Stimulated activated CD4-positive, alpha-beta T cell treated with anti-CD3 and anti-CD28 coated beads, Interleukin-2, amount 100 ng/mL, for 4 hours (primary cell): ENCODE data around the gene C11orf42.

Experiments used
- DNase-seq: peaks from one replicate; pipeline ENCODE4 v3.0.0-alpha.2; 2020; ENCODE audit warnings: low read depth

C11orf42 gene, protein sequence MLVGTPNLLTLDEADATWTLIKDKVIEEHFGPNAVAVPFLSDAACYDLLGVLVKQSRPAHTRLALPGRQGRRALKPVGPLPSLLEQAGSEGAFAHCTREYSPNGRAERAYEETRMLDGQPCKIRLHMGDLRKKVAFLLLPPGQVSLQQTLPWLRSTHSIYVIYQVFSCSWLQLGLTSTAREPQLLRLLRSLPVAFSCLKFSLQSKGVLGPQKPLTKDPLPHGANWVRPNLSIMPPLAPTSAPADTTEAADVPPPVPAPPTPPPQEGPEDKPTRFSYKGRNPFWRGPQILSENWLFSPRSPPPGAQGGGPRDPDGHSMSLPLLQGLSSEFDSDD

DNA sequence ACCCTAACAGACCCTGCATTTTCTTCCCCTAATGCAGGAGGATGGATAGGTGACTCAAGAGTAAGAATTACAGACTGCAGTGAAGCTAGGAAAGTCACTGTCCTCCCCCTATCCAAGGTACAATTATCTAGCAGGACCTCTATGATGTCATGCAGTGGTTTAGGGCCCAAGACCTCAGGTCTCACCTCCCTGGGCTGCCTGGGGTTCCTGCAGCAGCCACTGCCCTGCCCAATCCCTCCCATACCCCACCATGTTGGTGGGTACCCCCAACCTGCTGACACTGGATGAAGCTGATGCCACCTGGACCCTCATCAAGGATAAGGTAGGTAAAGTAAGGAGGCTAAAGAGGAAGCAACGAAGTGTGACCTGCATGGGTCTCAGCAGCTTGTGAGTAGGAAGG lies at the start of gene C11orf42:
Gene C11orf42, plus strand, starts transcription at position 192 of the 400 bp plus-strand sequence. Its CDS starts 59 bp downstream, at position 251.
- DNase-seq = no peak

DNA sequence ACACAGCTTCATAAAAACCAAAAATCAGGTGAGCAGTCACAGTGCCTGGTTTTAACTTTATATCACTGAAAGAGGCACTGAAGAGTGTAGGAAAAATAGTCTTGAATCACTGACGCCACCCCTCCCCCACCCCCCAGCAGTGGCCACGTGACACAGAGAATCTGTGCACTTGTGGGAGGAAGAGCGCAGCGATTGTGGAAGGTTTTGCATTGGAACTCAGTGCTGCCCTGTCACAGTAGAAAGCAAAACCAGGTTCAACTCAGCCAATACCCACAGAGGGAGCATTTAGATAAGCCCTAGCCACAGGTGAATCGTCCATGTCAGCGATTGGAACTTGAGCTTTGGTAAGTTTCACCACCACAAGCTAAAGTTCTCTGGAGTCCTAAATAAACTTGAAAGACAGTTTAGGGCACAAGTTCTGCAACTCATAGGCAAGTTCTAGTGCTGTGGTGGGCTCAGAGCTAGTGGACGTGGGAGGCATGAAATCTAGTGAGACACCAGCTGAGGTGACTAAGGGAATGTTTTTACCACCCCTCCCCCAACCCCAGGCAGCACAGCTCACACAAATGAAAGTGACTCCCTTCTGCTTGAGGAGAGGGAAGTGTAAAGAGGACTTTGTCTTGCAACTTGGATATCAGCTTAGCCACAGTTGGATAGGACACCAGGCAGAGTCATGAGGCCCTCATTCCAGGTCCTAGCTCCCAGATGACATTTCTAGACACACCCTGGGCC lies 48.6 kb upstream of the C11orf42 start:
- no peak for DNase-seq

DNA sequence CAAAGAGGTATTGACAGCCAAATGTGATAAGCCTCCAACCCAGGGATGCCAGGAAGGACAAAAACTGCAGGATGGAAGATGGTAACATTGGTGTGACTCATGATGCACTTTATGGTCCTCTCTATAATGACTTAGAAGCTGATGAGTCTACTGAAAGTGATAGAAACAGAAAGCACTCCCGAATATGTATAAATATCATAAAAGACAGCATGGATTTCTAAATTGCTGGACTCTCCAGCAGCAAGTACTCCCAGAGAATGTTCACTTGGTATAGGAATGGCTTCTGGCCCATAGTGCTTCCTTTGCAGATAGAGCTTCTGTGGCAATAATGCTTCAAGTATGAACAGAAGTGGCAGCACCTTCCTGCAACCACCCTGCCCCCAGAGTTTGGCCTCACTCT lies 35.1 kb upstream of the C11orf42 start, which contains the start of gene OR52B2:
Gene OR52B2, minus strand, starts transcription at position 101 of the 400 bp plus-strand sequence. Its CDS starts 0 bp downstream, at position 101.
- no peak for DNase-seq

DNA sequence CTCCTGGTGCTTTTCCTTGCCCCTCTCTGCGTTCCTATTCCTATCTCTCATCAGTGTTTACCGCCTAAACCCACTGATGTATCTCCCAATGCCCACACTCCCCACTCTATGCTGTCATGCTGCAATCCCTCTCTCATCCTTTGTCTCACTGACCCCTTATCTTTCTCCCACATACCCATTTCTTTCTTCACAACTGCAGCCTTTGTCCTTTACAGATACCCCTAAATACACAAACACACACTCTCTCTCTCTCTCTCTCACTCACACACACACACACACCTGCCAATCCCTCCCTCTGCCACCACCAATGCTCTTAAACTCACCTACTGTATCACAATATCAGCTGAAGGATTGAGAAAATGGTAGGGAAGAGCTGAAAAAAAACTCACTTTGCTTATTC lies 29.9 kb upstream of the C11orf42 start:
- DNase-seq = no peak

DNA sequence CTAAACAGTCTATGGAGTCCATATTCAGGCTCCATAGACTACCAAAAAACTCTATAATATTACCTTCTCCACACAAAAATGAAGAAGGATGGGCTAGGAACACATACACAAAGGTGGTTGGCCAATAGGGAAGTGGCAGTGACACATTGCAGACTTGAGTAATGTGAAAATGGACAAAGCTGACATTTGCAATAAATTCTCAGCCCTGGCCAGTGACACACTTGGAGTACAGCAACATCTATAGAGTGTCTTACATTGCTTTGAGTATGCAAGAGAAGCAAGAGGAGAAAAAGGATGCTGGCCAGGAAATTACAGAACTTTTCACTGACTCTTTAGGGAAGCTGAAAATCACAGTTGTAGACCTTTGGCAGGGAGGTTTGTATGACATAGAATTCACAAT lies 13.6 kb upstream of the C11orf42 start:
- DNase-seq = no peak

DNA sequence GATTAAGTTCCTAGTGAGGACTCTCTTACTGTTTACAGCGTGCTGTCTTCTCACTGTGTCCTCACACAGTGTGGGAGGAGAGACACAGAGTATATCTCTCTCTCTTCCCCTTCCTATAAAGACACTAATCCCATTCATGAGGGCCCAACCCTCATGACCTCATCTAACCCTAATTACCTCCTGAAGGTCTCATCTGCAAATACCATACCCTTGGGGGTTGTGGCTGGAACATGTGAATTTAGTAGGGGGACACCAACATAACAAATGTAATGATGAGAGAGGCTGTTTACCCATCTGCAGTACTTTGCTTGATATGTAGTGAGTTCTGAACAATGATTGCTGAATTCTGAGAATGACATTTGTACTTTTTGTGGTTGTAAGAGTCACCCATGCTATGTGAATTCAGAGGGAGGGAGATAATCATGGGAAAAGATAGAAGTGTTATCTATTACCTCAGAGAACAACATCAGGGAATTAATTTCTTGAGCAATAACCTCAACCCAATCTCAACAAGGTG lies 11.2 kb upstream of the C11orf42 start:
- DNase-seq = no peak

DNA sequence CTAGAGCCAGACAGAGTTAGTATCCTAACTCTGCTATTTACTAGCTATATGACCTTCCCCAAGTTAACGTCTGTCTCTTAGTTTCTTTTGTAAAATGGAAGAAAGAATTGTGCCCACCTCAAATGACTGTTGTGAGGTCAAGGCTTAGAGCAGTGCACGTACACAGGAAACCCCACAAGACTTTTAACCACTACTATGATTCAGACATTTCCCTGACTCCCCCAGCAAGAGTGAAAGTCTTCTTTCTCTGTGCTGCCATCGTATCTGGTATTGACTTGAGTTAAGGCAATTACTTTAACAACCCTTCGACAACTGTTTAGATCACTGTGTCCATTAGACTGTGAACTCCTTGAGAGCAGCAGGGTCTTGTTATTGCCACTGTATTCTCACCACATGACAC lies 9.0 kb upstream of the C11orf42 start:
- no peak for DNase-seq

DNA sequence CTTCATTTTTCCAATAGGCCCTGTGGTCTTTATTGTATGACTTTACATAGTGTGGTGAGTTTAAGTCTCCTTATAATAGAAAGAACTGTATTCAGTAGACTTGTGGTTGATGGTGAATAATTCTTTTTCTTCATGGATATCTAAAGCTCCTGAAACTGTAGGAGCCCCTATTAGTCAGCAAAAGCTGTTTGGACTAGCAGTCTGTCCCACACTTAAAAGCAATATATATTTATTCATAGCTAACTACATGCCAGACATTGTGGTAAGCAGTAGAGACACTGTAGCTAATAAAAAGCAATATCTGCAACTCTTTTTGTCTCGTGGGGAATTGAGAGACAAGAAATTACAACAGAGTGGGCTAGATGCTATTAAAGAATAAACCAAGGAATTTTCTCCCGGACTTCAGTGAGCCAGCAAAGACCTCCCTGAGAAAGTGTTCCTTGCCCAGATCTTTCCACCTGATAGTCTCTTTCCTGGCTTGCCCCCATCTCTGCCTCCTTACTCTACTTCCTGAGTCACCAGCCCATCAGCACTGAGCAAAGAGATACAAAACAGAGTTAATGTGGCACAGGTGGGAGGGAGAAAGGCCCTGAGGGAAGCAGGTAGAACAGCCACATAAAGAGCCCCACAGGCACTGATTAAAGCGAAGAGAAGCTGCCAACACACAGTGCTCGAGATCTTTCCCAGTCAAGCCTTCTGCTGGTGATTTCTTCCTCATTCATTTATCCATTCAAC lies 7.7 kb upstream of the C11orf42 start:
- no peak for DNase-seq

DNA sequence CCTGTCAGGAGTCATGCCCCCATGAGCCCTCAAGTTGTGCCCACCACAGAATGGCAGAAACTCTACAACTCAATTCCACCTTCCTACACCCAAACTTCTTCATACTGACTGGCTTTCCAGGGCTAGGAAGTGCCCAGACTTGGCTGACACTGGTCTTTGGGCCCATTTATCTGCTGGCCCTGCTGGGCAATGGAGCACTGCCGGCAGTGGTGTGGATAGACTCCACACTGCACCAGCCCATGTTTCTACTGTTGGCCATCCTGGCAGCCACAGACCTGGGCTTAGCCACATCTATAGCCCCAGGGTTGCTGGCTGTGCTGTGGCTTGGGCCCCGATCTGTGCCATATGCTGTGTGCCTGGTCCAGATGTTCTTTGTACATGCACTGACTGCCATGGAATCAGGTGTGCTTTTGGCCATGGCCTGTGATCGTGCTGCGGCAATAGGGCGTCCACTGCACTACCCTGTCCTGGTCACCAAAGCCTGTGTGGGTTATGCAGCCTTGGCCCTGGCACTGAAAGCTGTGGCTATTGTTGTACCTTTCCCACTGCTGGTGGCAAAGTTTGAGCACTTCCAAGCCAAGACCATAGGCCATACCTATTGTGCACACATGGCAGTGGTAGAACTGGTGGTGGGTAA lies 6.1 kb upstream of the C11orf42 start, which contains the start of gene OR52W1:
Gene OR52W1, plus strand, starts transcription at position 51 of the 637 bp plus-strand sequence. Its CDS starts 0 bp downstream, at position 51.
- no peak for DNase-seq

DNA sequence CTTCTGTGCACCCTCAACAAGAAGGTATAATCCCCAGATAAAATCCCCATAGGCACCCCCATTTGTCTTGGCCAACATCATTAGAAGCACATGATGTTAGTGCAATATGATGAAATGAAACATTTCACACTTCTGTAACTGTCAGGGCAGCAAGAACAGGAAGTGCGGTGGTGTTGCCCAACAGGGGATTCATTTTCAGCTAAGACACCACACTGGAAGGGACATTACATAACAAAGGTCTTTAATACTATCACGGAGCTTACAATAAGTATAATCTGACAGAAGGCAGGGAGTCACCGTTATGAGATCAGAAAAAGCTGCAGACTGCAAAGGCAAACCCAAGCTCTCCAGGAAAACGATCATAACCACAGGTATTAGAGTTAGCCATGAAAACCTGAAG lies 4.4 kb upstream of the C11orf42 start:
- DNase-seq = no peak

DNA sequence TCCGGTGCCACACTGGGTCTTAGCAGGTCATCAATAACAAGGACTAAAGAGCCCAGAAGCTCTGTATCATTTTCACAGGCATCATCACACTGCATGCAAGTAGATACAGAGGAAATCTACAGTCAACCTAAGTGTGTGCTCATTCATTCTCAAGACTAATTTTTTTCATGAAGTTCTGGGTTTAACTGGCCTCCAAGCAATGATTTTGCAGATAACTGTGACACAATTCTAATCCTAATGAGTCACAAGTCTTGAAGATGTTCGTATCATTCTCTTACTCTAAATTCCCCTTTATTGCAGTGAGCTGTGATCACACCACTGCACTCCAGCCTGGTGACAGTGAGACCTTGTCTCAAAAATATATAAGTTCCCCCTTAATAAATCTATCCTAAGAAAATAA lies 3.9 kb upstream of the C11orf42 start:
- no peak for DNase-seq

DNA sequence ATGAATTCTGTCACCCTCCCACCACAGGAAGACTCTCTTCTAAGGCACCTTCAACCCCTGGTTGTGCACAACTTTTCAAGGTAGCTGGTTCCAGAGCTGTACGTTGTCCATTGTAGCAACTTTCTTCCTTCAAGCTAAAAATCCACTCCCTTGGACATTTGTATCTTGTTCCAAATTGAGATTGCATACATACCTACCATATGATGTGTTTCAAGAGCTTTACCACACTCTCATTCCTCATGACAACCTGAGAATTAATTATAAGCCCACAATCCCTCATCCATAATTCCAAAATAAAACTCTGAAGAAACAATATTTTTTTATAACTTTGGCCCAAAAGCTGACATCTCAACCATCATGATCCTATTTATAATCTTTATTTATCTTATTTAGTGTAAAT lies 3.3 kb upstream of the C11orf42 start:
- no peak for DNase-seq

DNA sequence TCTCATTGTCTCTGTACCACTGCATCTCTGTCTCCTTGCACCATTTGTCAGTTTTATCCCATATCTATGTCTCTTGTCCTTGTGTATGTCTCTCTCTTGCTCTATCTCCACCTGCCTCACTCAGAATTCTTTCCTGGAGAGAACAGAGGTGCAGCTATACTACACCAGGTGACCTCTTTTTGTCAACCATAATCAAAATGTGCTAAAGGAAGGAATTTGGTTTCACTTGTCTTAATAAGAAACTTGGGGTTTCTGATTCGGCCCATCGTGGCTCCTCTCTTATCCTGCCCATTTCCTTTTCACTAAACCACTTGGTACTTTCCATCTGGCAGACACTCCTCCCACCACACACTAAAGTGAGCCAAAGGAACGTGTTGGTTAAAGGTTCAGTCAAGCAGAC lies 2.0 kb upstream of the C11orf42 start:
- no peak for DNase-seq

DNA sequence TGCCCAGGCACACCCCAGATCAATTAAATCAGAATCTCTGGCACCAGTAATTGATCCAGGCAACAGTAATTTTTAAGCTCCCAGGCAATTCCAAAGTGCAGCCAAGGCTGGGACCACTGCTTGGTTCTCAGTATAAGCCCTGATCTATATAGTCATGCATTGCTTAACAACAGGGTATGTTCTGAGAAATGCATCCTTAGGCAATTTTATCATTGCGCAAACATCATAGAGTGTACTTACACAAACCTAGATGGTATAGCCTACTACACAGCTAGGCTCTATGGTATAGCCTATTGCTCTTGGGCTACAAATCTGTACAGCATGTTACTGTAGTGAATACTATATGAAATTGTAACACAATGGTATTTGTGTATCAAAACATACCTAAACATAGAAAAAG lies 651 bp upstream of the C11orf42 start:
- no peak for DNase-seq

DNA sequence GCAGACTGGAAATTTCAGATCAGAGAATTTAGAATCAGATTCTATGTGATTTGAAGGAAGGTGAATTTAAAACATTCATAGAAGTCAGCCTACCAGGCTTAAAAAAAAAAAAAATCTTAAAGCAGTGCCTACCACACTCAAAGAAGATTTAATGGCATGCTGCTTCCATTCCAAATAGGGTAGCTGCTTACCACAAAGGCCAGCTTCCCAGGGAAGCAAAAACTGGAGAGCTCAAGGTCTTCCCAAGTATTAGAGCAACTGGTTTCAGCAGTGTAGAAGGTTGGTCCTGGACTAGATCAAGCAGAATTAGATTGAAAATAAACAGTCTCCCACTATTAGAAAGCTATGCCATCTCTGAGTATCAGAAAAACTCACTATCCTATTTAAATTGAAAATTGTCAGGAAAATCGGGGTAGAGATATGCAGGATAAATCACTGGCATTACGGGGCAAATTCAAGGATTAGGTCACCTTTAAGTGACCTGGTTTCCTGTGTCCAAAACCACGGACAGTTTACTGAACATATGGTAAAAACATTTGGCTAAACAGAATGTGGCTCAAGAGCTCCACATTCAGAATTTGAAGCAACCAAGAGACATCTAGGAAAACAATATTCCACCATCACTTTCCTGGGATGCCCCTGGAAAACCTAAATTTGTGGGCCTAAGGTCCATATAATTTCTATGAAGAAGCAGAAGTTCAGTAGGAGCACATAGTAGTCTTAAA lies 1.3 kb downstream of the C11orf42 start:
- DNase-seq = no peak

DNA sequence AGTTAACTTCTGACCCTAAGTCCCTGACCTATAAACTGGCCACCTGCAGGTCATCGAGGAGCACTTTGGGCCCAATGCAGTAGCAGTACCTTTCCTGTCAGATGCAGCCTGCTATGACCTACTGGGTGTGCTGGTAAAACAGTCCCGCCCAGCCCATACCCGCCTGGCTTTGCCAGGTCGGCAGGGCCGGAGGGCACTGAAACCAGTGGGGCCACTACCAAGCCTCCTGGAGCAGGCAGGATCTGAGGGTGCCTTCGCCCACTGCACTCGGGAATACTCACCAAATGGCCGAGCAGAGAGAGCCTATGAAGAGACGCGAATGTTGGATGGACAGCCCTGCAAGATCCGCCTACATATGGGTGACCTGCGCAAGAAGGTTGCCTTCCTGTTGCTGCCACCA lies 4.4 kb downstream of the C11orf42 start:
- no peak for DNase-seq

DNA sequence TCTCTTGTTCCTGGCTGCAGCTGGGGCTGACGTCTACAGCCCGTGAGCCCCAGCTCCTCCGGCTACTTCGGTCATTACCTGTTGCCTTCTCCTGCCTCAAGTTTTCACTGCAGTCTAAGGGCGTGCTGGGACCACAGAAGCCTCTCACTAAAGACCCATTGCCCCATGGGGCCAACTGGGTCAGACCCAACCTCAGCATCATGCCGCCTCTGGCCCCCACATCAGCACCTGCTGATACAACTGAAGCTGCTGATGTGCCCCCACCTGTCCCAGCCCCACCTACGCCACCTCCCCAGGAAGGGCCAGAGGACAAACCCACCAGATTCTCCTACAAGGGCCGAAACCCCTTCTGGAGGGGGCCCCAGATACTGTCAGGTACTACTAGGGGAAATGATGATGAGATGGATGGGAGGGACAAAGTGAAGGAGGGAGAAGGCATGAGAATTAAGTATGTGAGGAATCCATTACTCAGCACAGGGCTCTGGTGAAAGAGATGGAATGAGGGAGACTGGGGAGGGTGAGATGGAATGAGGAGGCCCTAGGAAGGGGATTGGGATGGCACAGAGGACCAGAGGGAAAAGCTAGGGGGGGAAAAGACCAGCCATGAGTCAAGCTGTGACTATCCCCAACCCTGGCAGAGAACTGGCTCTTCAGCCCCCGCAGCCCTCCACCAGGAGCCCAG lies 5.1 kb downstream of the C11orf42 start:
- DNase-seq = no peak

DNA sequence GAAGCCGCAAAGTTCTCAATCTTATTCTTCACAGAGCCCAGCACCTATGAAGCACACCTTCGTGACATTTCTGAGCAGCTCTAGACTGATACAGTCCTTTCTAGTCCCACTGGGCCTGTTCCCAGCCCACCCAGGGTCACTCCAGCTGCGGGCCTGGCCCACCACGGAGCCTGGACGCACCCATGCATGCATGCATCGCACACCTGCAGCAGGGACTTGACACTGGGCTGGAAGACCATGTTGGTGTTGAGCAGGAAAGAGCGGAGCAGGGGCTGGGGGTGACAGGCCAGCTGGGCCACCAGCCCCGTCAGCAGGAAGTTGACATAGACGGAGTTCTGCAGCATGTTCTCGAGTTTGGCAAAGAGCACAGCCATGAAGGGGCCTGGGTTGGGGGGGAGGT lies 9.2 kb downstream of the C11orf42 start:
- DNase-seq = no peak

DNA sequence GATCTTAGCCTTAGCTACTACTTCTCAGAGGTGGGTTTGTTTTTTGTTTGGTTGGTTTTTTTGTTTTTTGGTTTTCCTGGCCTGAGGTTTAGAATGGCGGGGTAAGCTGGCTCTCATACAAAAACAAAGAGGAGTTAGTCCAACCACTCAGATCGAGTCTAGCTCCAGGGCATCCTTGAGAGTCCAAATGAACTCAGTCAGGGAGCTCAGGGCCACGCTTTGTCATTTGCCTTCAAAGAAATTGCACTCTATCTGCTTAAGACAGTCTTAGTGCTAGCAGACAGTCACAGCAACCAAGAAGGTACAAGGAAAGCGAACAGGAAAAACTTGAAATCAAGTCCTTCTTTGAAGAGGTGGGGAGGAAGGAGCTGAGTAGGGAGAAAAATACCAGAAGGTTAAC lies 11.1 kb downstream of the C11orf42 start:
- no peak for DNase-seq

DNA sequence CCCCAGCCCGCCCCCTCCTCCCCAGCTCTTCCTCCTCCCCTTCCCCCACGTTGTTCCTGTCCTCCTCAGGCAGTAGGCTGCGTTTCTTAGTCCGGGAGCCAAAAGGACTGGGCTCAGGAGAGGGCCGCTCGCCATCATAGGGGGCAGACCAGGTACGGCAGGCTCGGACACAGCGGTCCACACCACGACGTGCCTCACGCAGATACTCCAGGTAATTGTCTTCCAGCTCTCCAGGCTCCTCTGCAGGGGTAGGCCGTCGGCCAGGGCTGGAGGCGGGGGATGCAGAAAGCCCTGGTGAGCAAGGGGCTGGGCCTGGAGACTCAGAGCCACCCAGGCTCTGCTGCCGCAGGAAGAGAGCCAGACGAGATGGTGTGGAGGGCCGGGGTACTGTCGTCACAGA lies 12.4 kb downstream of the C11orf42 start:
- no peak for DNase-seq

DNA sequence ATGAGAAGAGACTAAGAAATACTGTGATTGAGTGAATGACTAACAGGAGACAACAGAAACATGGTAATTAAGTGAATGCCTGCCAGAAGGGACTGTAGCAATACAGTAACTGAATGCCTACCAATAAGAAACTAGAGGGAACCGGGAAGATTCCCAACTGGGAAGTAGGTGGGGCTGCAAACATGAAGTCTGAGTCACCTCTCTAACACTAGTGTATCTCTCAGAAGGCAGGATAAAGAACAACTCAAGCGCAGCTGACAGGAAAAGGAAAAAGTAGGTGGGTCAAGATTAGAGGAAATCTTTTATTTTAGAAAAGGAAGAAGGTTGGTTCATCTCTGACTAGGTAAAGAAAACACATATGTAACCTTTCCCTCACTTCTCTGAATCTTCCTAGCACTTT lies 14.0 kb downstream of the C11orf42 start:
- DNase-seq = no peak
